ENCODE data around the gene MLPH.

MLPH gene

GRCh38 chr2:237480988-237481525 lies 6.0 kb upstream of the MLPH start:
- DNase-seq: no peak

- no peak for DNase-seq
Observed at GRCh38 chr2:237482485-237482884, 4.6 kb upstream of the MLPH start.

- DNase-seq: no peak
Observed at GRCh38 chr2:237483018-237483731, 3.9 kb upstream of the MLPH start.

- no peak for DNase-seq
Observed at GRCh38 chr2:237485304-237485703, 1.7 kb upstream of the MLPH start.

GRCh38 chr2:237485844-237486243 lies 1.2 kb upstream of the MLPH start:
- no peak for DNase-seq

GRCh38 chr2:237486334-237486818 lies 675 bp upstream of the MLPH start:
- DNase-seq: no peak

- DNase-seq: no peak
Observed at GRCh38 chr2:237487496-237487895, 445 bp downstream of the MLPH start.

- DNase-seq: no peak
Observed at GRCh38 chr2:237488295-237488694, 1.2 kb downstream of the MLPH start.

- no peak for DNase-seq
Observed at GRCh38 chr2:237488901-237489860, 2.1 kb downstream of the MLPH start.

- DNase-seq: no peak
Observed at GRCh38 chr2:237490009-237490711, 3.1 kb downstream of the MLPH start.

- DNase-seq: no peak
Observed at GRCh38 chr2:237490795-237491194, 3.7 kb downstream of the MLPH start.

- DNase-seq: no peak
Observed at GRCh38 chr2:237491515-237492118, 4.6 kb downstream of the MLPH start.

- DNase-seq: no peak
Observed at GRCh38 chr2:237492137-237492890, 5.3 kb downstream of the MLPH start.

- no peak for DNase-seq
Observed at GRCh38 chr2:237494066-237494465, 7.0 kb downstream of the MLPH start.

- DNase-seq: no peak
Observed at GRCh38 chr2:237495521-237496117, 8.6 kb downstream of the MLPH start.

GRCh38 chr2:237496428-237496827 lies 9.4 kb downstream of the MLPH start:
- no peak for DNase-seq

GRCh38 chr2:237497009-237497837 lies 10.2 kb downstream of the MLPH start:
- DNase-seq: no peak

GRCh38 chr2:237497838-237498186 lies 10.8 kb downstream of the MLPH start:
- no peak for DNase-seq

GRCh38 chr2:237498341-237498740 lies 11.3 kb downstream of the MLPH start:
- DNase-seq: no peak

- no peak for DNase-seq
Observed at GRCh38 chr2:237500681-237501424, 13.8 kb downstream of the MLPH start.
